Activated naive CD4-positive, alpha-beta T cell (primary cell): ENCODE data around the gene FAM149A.

Source experiments
- DNase-seq, 4 experiments: peaks; one replicate each; lab custom pipeline; 2025; lab: John Stamatoyannopoulos, UW

FAM149A gene

GRCh38 chr4:186104114-186104889 lies at the start of gene FAM149A:
Gene FAM149A (plus strand): TSS chr4:186104704.
- DNase-seq = peak in 3 of 4 experiments; percentile 3 to 13 (median 3)

DNA sequence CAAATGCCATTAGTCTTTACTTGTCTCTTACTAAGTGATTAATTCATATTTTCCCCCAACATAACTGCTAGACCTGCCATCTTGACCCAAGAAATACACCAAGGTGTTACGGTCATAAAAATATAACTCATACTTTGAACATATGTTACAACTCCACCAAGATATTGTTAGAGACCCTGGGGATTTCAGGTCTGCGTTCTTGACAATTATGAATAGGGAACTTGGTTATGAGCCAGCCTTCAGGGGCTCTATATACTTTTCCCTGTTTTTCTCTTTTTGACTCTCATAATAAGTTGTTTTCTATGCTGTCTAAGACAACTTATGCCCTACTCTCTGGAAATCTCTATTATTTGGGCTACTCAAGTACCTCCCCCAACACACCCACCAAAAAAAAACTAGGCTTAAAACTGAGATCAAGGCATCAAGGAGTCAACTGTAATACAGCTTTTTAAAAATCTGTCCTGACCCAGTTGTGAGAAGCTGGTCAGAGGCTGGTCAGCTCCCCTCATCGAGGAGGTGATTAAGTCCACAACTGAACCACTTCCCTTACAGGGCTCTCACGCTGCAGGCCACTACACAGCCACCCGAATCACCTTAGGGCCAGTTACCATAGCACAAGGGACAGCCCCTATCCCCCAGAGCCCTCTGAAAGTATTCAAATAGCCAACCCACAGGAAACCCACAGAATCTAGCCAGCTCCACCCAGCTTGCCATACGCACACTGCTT lies 46.1 kb upstream of the FAM149A start:
- no peak for DNase-seq

- DNase-seq = no peak
Measured at GRCh38 chr4:186058980-186059316, 45.6 kb upstream of the FAM149A start.

DNA sequence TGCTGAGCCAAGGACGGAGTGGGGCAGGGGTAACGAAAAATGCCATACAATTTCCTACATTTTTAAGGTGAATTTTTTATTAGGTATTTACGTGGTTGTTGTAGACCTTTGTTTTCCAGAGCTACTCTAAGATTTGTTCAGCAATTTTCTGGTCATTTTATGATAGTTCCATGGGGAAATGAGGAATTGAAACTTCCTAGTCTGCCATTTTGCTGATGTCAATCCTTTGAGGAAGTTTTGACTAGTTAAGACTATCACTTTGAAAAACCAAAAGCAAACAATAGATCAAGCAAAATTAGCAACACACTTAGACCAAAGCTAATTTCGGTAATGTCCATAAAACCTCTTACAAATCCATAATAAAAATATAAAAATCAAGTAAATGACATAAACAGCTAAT lies 42.6 kb upstream of the FAM149A start:
- no peak for DNase-seq

GRCh38 chr4:186067757-186068385 lies 36.6 kb upstream of the FAM149A start:
- DNase-seq = no peak

DNA sequence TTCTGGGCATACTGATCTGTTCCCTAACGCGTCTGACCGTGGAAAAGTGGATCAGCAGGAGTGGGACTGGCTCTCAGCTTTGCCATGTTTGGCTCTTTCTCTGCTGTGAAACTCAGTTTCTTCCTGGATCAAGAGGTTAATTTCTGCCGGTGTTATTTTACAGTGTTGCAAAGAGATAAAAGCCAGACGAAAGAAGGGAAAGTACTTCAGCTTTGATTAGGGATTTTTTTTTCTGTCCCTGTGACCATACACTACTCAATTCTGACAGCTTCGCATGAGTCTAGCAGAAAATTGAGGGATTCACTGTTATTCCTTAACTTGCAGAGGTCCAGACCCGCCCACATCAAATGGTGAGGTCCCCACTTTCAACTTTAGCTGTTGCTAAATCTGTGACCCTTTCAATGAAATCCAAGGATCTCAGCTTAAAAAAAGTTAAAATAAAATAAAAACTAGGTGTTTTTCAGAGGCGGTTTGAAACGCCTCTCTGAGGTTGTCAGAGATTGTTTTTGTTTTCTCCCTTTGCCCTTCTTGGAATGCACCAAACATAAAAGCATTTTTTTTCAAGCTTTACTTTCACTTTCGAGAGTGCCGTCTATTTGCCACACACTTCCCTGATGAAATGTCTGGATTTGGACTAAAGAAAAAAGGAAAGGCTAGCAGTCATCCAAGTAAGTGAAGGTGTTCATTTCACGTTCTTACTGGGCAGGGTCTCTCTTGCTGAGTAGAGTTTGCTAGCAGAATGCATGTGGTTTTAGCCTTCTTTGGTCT lies 35.7 kb upstream of the FAM149A start, which contains the start of gene TLR3:
Gene TLR3 (plus strand): TSS at position 576 of the 768 bp plus-strand sequence. CDS start 7,464 bp downstream, outside the sequence.
- no peak for DNase-seq

DNA sequence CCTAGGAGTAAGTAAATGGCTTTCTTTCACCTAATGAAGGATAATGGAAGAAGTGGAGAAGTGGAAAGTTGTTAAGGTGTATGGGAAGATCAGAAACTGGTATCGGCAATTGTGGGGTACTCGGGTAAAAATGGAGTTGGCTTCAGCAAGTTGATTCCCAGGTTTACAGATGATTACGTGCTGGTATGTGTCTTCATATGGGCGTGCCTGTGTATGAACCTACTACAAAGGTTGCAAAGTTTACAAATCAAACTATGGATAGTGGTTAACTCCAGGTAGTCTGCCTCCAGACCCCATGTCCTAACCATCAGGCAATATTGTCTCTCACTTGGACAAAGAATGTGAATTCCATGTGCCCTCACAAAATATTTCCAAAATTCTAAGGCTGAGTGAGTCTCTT lies 34.8 kb upstream of the FAM149A start:
- DNase-seq = no peak

DNA sequence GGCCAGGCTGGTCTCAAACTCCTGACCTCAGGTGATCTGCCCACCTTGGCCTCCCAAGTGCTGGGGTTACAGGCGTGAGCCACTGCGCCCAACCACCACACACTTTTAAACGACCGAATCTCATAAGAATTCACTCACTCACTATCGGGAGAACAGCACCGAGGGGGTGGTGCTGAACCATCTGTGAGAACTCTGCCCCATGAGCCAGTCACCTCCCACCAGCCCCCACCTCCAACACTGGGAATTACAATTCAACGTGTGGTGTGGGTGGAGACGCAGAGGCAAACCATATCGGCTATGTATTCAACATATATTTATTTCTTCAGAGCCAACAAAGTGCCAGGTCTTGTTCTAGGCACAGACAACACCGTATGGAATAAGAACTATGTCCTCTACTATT lies 32.0 kb upstream of the FAM149A start:
- no peak for DNase-seq

GRCh38 chr4:186074189-186074588 lies 30.3 kb upstream of the FAM149A start:
- no peak for DNase-seq

DNA sequence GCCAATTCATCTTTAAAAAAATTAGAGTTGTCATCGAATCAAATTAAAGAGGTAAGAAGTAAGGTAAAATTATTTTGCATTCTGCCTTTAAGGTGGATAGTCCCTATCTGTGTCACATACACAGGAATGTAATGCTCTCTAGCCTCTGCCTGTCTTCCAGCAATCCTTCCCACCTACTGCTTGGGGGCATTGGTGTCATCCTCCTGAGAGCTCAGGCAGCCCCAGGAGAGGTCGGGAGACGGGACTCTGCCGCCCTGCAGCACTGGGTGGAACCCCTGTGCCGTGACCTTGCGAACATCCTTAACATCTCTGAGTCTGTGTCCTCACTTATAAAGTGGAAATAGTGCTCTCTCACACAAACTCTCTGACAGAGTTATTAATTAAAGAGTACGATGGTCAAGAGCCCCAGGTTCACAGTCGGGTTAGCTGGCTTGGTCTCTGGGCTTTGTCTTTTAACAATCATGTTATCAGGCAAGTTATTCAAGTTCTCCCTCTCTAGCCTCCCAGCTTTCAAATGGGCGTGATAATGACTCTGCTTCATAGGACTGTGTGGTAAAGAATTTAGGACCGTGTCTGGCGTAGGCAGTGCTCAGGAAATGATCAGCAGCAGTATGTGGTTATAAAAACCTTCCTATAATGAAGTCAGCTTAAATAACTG lies 25.4 kb upstream of the FAM149A start:
- DNase-seq = no peak

DNA sequence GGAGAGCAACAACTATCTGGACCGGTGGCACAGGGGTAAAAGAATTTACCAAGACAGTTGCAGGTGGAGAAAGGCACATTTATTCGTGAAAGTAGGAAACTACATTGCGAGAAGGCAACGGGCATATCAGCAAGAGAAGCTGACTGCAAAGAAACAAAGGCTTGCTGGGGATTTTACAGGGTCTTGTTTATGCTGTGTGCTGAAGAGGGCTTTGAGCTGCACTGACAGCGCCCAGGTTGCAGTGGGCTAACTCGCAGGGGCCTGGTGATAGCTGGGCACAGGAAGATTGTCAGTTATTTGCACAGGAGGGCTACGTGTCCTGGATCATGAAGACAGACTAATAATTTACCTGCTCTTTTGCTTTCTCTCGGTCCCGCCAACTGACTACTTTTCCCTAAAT lies 24.8 kb upstream of the FAM149A start:
- no peak for DNase-seq

- DNase-seq = no peak
Measured at GRCh38 chr4:186081202-186081807, 23.2 kb upstream of the FAM149A start.

- DNase-seq = no peak
Measured at GRCh38 chr4:186082221-186082620, 22.3 kb upstream of the FAM149A start.

- no peak for DNase-seq
Measured at GRCh38 chr4:186088523-186088922, 16.0 kb upstream of the FAM149A start.

- no peak for DNase-seq
Measured at GRCh38 chr4:186092296-186092695, 12.2 kb upstream of the FAM149A start.

DNA sequence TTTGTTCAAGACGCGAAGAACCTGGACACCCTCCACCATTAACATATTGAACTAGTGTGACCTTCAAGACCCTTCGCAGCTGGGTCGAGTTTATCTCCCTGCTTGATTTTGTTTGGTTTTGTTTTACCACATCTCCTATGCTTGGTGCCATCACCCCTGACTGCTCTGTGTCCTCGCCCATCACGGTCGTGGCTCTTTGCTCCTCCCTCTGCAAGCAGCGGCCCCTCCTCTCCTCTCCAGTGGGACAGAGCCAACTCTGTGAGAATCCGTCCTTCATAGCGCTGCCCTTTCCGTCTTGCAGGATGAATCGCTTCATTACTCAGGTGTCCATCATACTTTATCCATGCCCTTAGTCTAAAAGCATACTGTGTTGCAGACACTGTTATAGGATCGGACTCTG lies 9.1 kb upstream of the FAM149A start:
- no peak for DNase-seq

DNA sequence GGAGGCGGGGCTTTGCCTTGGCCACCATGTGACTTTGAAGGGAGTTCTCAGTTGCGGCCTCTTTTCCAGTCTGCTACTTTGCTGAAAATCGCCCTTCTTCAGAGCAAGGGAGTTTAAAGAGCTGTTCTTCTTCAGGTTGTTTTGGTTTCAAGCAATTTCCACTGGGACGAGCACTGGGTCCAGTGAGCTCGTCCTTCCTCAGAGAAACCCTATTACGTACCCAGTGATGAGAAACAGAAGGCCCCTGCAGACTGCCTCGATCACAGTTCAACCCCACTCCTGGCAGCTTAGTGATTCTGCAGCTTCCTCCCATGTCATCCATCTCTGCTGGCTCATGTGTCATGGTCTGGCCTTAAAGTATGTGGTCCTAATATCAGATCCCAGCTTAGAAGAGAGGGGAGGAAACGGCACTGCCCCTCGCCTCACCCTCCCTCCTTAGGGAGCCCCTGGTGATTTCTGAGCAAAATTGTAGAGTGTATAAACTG lies 7.8 kb upstream of the FAM149A start:
- DNase-seq = no peak

- DNase-seq = no peak
Measured at GRCh38 chr4:186097386-186097785, 7.1 kb upstream of the FAM149A start.

GRCh38 chr4:186102931-186103330 lies 1.6 kb upstream of the FAM149A start:
- no peak for DNase-seq

DNA sequence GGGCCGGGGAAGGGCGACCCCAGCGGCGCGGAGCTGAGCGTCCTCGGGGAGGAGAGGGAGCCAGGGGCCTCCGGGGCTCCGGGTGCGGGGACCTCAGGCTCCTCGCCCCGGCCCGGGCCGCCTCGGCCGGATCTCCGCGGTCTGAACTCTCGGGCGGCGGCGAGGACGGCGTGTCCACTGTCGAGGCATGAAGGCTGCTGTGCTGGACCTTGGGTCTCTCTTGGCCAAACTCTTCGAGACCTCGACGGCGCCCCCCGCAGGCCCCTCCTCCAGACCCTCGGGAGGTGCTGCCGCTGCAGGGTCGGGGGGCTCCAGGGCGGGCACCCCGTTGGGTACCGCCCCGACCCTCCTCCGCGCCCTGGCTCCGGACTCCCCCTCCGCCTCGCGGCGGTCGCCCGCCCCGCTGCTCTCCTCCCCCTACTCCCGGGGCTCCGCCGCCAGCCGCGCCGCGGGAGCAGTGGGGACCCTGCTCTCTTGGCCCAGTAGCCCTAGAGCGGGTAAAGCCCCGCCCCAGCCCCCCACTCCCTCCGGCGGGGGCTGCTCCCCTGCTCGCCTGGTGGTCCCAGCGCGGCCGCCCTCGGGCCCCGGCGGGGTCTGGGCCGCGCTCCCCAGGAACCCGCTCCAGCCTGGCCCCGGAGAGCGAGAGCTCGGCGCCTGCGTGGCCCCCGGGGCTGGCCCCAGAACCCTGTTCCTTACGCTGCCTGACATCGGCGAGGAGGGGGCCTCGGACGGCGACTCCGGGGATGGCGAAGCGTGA lies 564 bp downstream of the FAM149A start:
- no peak for DNase-seq
